Psoas muscle (tissue), 8 donors: ENCODE measurements around the gene L3MBTL1. TPM values are rescaled to one million over a fixed set of nuclear protein-coding genes. Genes with fewer than 3 reads are reported as not detected.

ENCODE experiments used
- ATAC-seq, 4 donors: fragments of 200-7000 bp; cut with Tn5 transposase; one replicate each; pipeline ENCODE4 v1.9.1; 2020; ENCODE audit warnings: moderate library complexity in 3 of 4, mild to moderate bottlenecking in 2 of 4
- DNase-seq, 2 donors: peaks; one replicate each; pipeline ENCODE4 v3.0.0-alpha.2; 2020
- H3K27ac ChIP-seq: fragments of 200-600 bp; one replicate; pipeline ENCODE4 v1.8.0; 2022
- H3K27me3 ChIP-seq, 3 donors: fragments of 200-600 bp in 1 of 3; one replicate each; pipeline versions ENCODE4 v1.6.1 to v1.8.0; 2013 to 2022; ENCODE audit warnings: low read length in 2 of 3, mild to moderate bottlenecking in 2 of 3, moderate library complexity in 1 of 3; ENCODE audit not compliant: insufficient read depth in 3 of 3
- H3K36me3 ChIP-seq, 2 donors: fragments of 200-600 bp in 1 of 2; one replicate each; pipeline versions ENCODE4 v1.6.1 to v1.8.0; 2013 to 2022; ENCODE audit warnings: low read depth in 1 of 2, mild to moderate bottlenecking in 1 of 2, moderate library complexity in 1 of 2; ENCODE audit not compliant: insufficient read depth in 1 of 2
- H3K4me1 ChIP-seq: fragments of 200-600 bp; one replicate; pipeline ENCODE4 v1.8.0; 2022
- H3K4me3 ChIP-seq: fragments of 200-600 bp; one replicate; pipeline ENCODE4 v1.8.0; 2022; ENCODE audit warnings: mild to moderate bottlenecking
- H3K9me3 ChIP-seq: fragments of 200-600 bp; one replicate; pipeline ENCODE4 v1.8.0; 2022
- CTCF ChIP-seq: fragments of 200-600 bp; IDR thresholded peaks from one replicate; pipeline ENCODE4 v1.8.0; 2022; ENCODE audit warnings: antibody characterized with exemption
- WGBS, 3 donors: extraction: QIAGEN DNeasy Blood & Tissue Kit; methylation state at CpG; one replicate each; pipeline versions ENCODE4 v1.1.6 to v1.1.7; 2013; 5-methylcytosine and 5-hydroxymethylcytosine counted together
- intact Hi-C, 2 donors: fragments of 100-400 bp; cut with DNase I; formaldehyde crosslinking; loops; one replicate each; pipeline versions ENCODE4 v1.11.0 to v1.14.2; 2022
- polyA plus RNA-seq, 3 donors: library from polyadenylated mRNA; stranded (reverse); fragments of 200-250 nt; gene quantifications; one replicate each; pipeline ENCODE4 v1.2.3, GENCODE V29; 2013
- total RNA-seq, 4 donors: library from RNA; stranded (reverse); fragmentation: NEBNext Ultra II Directional in 2 of 4; extraction: Animal tissue kit (Norgen Biotek cat#: 25700) in 2 of 4; gene quantifications; one replicate each; pipeline versions ENCODE4 v1.2.1 to v1.2.4, GENCODE V29; 2021 to 2023
- donor health status: healthy with polysubstance abuse.
- donor health status: DM: no; HTN: no; CAD: no; lungs with moderate emphysema.
- donor health status: Bipolar disorder and iron deficiency.
- donor health status: healthy.
- donor health status: DM: yes; HTN: yes; CAD: no.
- donor health status: DM: no; HTN: no; CAD: no.
- donor health status: DM: no; HTN: no; CAD: no.
- donor health status: DM: yes; HTN: yes; CAD: no.

The L3MBTL1 gene
- total and polyA plus RNA-seq, 7 donors: 0.82 to 4.3 (median 3.2) TPM

GRCh38 chr20:43564993-43565757 lies 57.7 kb downstream of the L3MBTL1 start:
- ATAC-seq: no peak
- no peak for TF ChIP-seq CTCF
- no peaks in the 10 kb centered on the region for H3K9me3 ChIP-seq
- no peaks in the 10 kb centered on the region for H3K27me3 ChIP-seq
- H3K4me3 ChIP-seq: no peak overlapping the region
- intact Hi-C loops: loop anchor here in 1 of 2 donors (5.0 kb wide), 1 partner anchor 277 kb away; no protein-coding TSS in a partner anchor
- no peaks in the 10 kb centered on the region for H3K36me3 ChIP-seq
- no peaks in the 10 kb centered on the region for H3K4me1 ChIP-seq
- 75 to 81% (median 76%) methylated on average over 18 of the region's 18 CpGs for WGBS, 3 donors
- DNase-seq: no peak
- H3K27ac ChIP-seq: no peak overlapping the region

- Histone ChIP-seq H3K9me3 (no peaks in the 10 kb centered on the region), H3K27ac (no peak overlapping the region), H3K36me3 (no peaks in the 10 kb centered on the region), H3K4me3 (no peak overlapping the region), H3K27me3 (no peaks in the 10 kb centered on the region), H3K4me1 (no peaks in the 10 kb centered on the region)
- WGBS, 3 donors: 57 to 82% (median 65%) methylated on average over 4 of the region's 4 CpGs
- no peak for DNase-seq
- no peak for ATAC-seq
- intact Hi-C loops: no loop called here
- no peak for TF ChIP-seq CTCF
These were observed 58.2 kb downstream of the L3MBTL1 start for GRCh38 chr20:43565758-43566104.

- intact Hi-C loops: no loop called here
- H3K4me3 ChIP-seq: no peak overlapping the region
- ATAC-seq: no peak
- H3K27me3 ChIP-seq: no peaks in the 10 kb centered on the region
- no peaks in the 10 kb centered on the region for H3K4me1 ChIP-seq
- H3K27ac ChIP-seq: no peak overlapping the region
- DNase-seq: no peak
- H3K9me3 ChIP-seq: no peaks in the 10 kb centered on the region
- H3K36me3 ChIP-seq: no peaks in the 10 kb centered on the region
- no peak for TF ChIP-seq CTCF
- 88 to 91% (median 90%) methylated on average over 9 of the region's 9 CpGs for WGBS, 3 donors
These were observed 60.0 kb downstream of the L3MBTL1 start for GRCh38 chr20:43567477-43567876.

GRCh38 chr20:43568706-43569105 lies 61.2 kb downstream of the L3MBTL1 start:
- WGBS, 3 donors: 87 to 91% (median 90%) methylated on average over 4 of the region's 4 CpGs
- Histone ChIP-seq H3K27ac (no peak overlapping the region), H3K4me3 (no peak overlapping the region), H3K36me3 (no peaks in the 10 kb centered on the region), H3K9me3 (no peaks in the 10 kb centered on the region), H3K27me3 (no peaks in the 10 kb centered on the region), H3K4me1 (no peaks in the 10 kb centered on the region)
- DNase-seq (no peak), ATAC-seq (no peak)
- TF ChIP-seq CTCF: no peak
- intact Hi-C loops: no loop called here

GRCh38 chr20:43569282-43569681 lies 61.8 kb downstream of the L3MBTL1 start:
- intact Hi-C loops: no loop called here
- H3K27me3 ChIP-seq: no peaks in the 10 kb centered on the region
- H3K4me3 ChIP-seq: no peak overlapping the region
- H3K36me3 ChIP-seq: no peaks in the 10 kb centered on the region
- no peaks in the 10 kb centered on the region for H3K9me3 ChIP-seq
- no peaks in the 10 kb centered on the region for H3K4me1 ChIP-seq
- no peak for TF ChIP-seq CTCF
- ATAC-seq (no peak), DNase-seq (no peak)
- H3K27ac ChIP-seq: no peak overlapping the region
- WGBS, 3 donors: 88 to 94% (median 91%) methylated on average over 10 of the region's 10 CpGs
